Endothelial cell (in vitro differentiated cells): Measurements from ENCODE around the gene ARHGAP24. TPM values are rescaled to one million over a fixed set of nuclear protein-coding genes. Genes with fewer than 3 reads are reported as not detected.

Experiments
- DNase-seq: peaks from one replicate; pipeline ENCODE4 v3.0.0; 2021; ENCODE audit warnings: low spot score
- H3K27ac Mint-ChIP-seq: one replicate; pipeline ENCODE4 v1.8.0; 2021; ENCODE audit warnings: mixed read lengths, inconsistent platforms; ENCODE audit not compliant: unreplicated experiment
- H3K27me3 Mint-ChIP-seq: one replicate; pipeline ENCODE4 v1.8.0; 2021; ENCODE audit warnings: mild to moderate bottlenecking, moderate library complexity, mixed read lengths, inconsistent platforms; ENCODE audit not compliant: unreplicated experiment
- H3K36me3 Mint-ChIP-seq: one replicate; pipeline ENCODE4 v1.8.0; 2021; ENCODE audit warnings: mild to moderate bottlenecking, low read depth, mixed read lengths, inconsistent platforms; ENCODE audit not compliant: unreplicated experiment
- H3K4me1 Mint-ChIP-seq: one replicate; pipeline ENCODE4 v1.8.0; 2021; ENCODE audit warnings: mild to moderate bottlenecking, mixed read lengths, inconsistent platforms; ENCODE audit not compliant: unreplicated experiment
- H3K4me3 Mint-ChIP-seq: one replicate; pipeline ENCODE4 v1.8.0; 2021; ENCODE audit warnings: mild to moderate bottlenecking, mixed read lengths, inconsistent platforms; ENCODE audit not compliant: unreplicated experiment
- H3K9me3 Mint-ChIP-seq: one replicate; pipeline ENCODE4 v1.8.0; 2021; ENCODE audit warnings: mixed read lengths, inconsistent platforms; ENCODE audit not compliant: unreplicated experiment
- CTCF ChIP-seq: fragments of 200-600 bp; sonication (generic); IDR thresholded peaks from one replicate; pipeline ENCODE4 v1.5.0; 2021; ENCODE audit warnings: antibody characterized with exemption; ENCODE audit not compliant: unreplicated experiment
- long read RNA-seq: library from polyadenylated mRNA; unstranded; transcript quantifications from one replicate; pipeline ENCODE4 v2.0.0, GENCODE V29; 2020; ENCODE audit not compliant: unreplicated experiment
- total RNA-seq: library from RNA; stranded (reverse); fragmentation: NEBNext Ultra II Directional; extraction: Animal tissue kit (Norgen Biotek cat#: 25700); gene quantifications from one replicate; pipeline ENCODE4 v1.2.1, GENCODE V29; 2021; ENCODE audit not compliant: unreplicated experiment

Gene ARHGAP24
- total RNA-seq, result 5.0 TPM
- long read RNA-seq, transcript ARHGAP24-202 (8 exons, 2,740 nt), result major isoform, 5 of 5 reads
- long read RNA-seq, partial matches to known transcripts, result 0 of 5 reads
- long read RNA-seq, other reads (novel, unspliced or antisense), result 0 of 5 reads

GRCh38 chr4:85474818-85475630, at the start of gene ARHGAP24:
TSS of gene ARHGAP24 (plus strand) at chr4:85475150.
- Mint-ChIP-seq H3K9me3 (no peaks in the 10 kb centered on the region), H3K4me1 (peaks cover 5% of the 10 kb centered on the region), H3K27ac (peak within 1 kb of the TSS; percentile 30), H3K4me3 (peak within 1 kb of the TSS; percentile 94), H3K27me3 (peaks cover 4% of the 10 kb centered on the region), H3K36me3 (no peaks in the 10 kb centered on the region)
- DNase-seq, result peak; percentile 61
- TF ChIP-seq CTCF, result no peak

- Mint-ChIP-seq H3K36me3 (no peaks in the 10 kb centered on the region), H3K4me1 (peaks cover 13% of the 10 kb centered on the region), H3K27ac (no peak overlapping the region), H3K4me3 (no peak overlapping the region), H3K9me3 (no peaks in the 10 kb centered on the region), H3K27me3 (no peaks in the 10 kb centered on the region)
- TF ChIP-seq CTCF, result no peak
- no peak for DNase-seq
Observed at GRCh38 chr4:85426366-85426765, 48.6 kb upstream of the ARHGAP24 start.

- no peak for DNase-seq
- TF ChIP-seq CTCF, result no peak
- Mint-ChIP-seq H3K27ac (no peak overlapping the region), H3K36me3 (no peaks in the 10 kb centered on the region), H3K4me3 (no peak overlapping the region), H3K27me3 (no peaks in the 10 kb centered on the region), H3K4me1 (peaks cover 13% of the 10 kb centered on the region), H3K9me3 (no peaks in the 10 kb centered on the region)
Observed at GRCh38 chr4:85427123-85427522, 47.8 kb upstream of the ARHGAP24 start.

- no peak for TF ChIP-seq CTCF
- Mint-ChIP-seq H3K36me3 (no peaks in the 10 kb centered on the region), H3K4me1 (peaks cover 13% of the 10 kb centered on the region)
Observed at GRCh38 chr4:85430226-85430625, 44.7 kb upstream of the ARHGAP24 start.

DNA sequence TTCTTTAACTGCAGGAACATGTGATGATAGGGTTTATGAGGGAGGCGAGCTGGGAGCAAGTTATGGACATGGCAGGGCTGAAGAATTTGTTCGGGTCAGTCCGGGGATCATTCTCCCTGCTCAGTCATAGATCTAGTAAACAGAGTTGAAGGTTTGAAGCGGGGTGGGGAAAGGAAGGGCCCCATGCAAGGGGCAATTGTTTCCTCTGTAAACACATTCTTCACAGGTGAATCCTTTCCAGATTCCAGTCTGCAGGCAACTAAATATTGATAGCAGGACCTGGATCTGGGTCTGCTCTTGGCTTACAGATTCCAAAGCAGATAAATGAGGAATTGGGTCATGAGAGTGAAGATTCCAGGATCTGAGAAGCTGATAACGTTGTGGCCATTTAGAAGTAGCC, 44.3 kb upstream of the ARHGAP24 start:
- Mint-ChIP-seq H3K27ac (no peak overlapping the region), H3K36me3 (no peaks in the 10 kb centered on the region), H3K4me1 (peaks cover 13% of the 10 kb centered on the region), H3K4me3 (no peak overlapping the region), H3K27me3 (no peaks in the 10 kb centered on the region), H3K9me3 (no peaks in the 10 kb centered on the region)
- DNase-seq, result no peak
- TF ChIP-seq CTCF, result no peak

More at GRCh38 chr4:85430226-85430625, 44.7 kb upstream of the ARHGAP24 start:
- Mint-ChIP-seq H3K27me3 (no peaks in the 10 kb centered on the region), H3K27ac (no peak overlapping the region), H3K4me3 (no peak overlapping the region), H3K9me3 (no peaks in the 10 kb centered on the region)
- DNase-seq, result no peak
